Prostate gland (tissue), 2 donors: Measurements from ENCODE around the gene EMC9. TPM values are rescaled to one million over a fixed set of nuclear protein-coding genes. Genes with fewer than 3 reads are reported as not detected.

ENCODE experiments used
- DNase-seq: peaks from one replicate; pipeline ENCODE4 v3.0.0-alpha.2; 2019; ENCODE audit warnings: low spot score
- H3K27ac ChIP-seq, 2 donors: fragments of 200-600 bp; sonication (generic); 2 replicates each; pipeline ENCODE4 v1.5.1; 2017 to 2019
- H3K27me3 ChIP-seq: fragments of 200-600 bp; sonication (generic); replicated peaks from 2 replicates; pipeline ENCODE4 v1.5.1; 2019; ENCODE audit not compliant: insufficient read depth
- H3K36me3 ChIP-seq, 2 donors: fragments of 200-600 bp; sonication (generic); 1 replicate in 1 of 2; 2 replicates in 1 of 2; pipeline versions ENCODE4 v1.5.1 to v1.8.1; 2017 to 2019
- H3K4me1 ChIP-seq: fragments of 200-600 bp; sonication (generic); replicated peaks from 2 replicates; pipeline ENCODE4 v1.5.1; 2019
- H3K4me3 ChIP-seq, 2 donors: fragments of 200-600 bp; sonication (generic); 2 replicates each; pipeline ENCODE4 v1.5.1; 2017 to 2019
- H3K9me3 ChIP-seq: fragments of 200-600 bp; sonication (generic); 2 replicates; pipeline ENCODE4 v1.5.1; 2017
- POLR2A ChIP-seq: fragments of 450-650 bp; IDR thresholded peaks from one replicate; pipeline ENCODE4 v1.6.1; 2016; ENCODE audit warnings: antibody characterized with exemption, mild to moderate bottlenecking
- POLR2AphosphoS5 ChIP-seq: sonication (generic); formaldehyde crosslinking; IDR thresholded peaks from one replicate; pipeline ENCODE4 v1.6.1; 2017; ENCODE audit warnings: antibody characterized with exemption
- WGBS: methylation state at CpG from one replicate; pipeline ENCODE4 v1.1.5; 2018; 5-methylcytosine and 5-hydroxymethylcytosine counted together
- intact Hi-C: fragments of 100-400 bp; cut with DNase I; formaldehyde crosslinking; loops from one replicate; pipeline ENCODE4 v1.14.2; 2022
- total RNA-seq, 2 donors: library from RNA; depleted of rRNA; stranded (reverse); fragments of >200 nt; gene quantifications; one replicate each; pipeline ENCODE4 v1.1.0, GENCODE V29; 2016
- TF ChIP-seq, protein P1 (sequence below), 4 experiments: fragments of 200-600 bp in 2 of 4; fragments of 450-650 bp in 2 of 4; sonication (generic) in 2 of 4; IDR thresholded peaks; 1 replicate in 3 of 4; 2 replicates in 1 of 4; pipeline ENCODE4 v1.5.1; 2016 to 2019; ENCODE audit warnings: antibody characterized with exemption in 4 of 4, mild to moderate bottlenecking in 2 of 4, moderate library complexity in 2 of 4

Gene EMC9
- total RNA-seq, 2 donors from 2014 or later = 13.1 to 13.6 TPM

- TF ChIP-seq POLR2A = no peak
- TF ChIP-seq, protein P1, sequence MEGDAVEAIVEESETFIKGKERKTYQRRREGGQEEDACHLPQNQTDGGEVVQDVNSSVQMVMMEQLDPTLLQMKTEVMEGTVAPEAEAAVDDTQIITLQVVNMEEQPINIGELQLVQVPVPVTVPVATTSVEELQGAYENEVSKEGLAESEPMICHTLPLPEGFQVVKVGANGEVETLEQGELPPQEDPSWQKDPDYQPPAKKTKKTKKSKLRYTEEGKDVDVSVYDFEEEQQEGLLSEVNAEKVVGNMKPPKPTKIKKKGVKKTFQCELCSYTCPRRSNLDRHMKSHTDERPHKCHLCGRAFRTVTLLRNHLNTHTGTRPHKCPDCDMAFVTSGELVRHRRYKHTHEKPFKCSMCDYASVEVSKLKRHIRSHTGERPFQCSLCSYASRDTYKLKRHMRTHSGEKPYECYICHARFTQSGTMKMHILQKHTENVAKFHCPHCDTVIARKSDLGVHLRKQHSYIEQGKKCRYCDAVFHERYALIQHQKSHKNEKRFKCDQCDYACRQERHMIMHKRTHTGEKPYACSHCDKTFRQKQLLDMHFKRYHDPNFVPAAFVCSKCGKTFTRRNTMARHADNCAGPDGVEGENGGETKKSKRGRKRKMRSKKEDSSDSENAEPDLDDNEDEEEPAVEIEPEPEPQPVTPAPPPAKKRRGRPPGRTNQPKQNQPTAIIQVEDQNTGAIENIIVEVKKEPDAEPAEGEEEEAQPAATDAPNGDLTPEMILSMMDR (IDR thresholded peaks at IDR 0.05) = no peak
- TF ChIP-seq POLR2AphosphoS5 = no peak
- DNase-seq = no peak
- 81% methylated on average over 15 of the region's 15 CpGs for WGBS
- intact Hi-C loops = no loop called here
- Histone ChIP-seq H3K36me3 (no peaks in the 10 kb centered on the region), H3K4me1 (no peaks in the 10 kb centered on the region), H3K27me3 (no peaks in the 10 kb centered on the region), H3K9me3 (no peaks in the 10 kb centered on the region), H3K4me3 (no peak overlapping the region), H3K27ac (no peak overlapping the region)
Observed at GRCh38 chr14:24131549-24131966, 9.8 kb downstream of the EMC9 start.

DNA sequence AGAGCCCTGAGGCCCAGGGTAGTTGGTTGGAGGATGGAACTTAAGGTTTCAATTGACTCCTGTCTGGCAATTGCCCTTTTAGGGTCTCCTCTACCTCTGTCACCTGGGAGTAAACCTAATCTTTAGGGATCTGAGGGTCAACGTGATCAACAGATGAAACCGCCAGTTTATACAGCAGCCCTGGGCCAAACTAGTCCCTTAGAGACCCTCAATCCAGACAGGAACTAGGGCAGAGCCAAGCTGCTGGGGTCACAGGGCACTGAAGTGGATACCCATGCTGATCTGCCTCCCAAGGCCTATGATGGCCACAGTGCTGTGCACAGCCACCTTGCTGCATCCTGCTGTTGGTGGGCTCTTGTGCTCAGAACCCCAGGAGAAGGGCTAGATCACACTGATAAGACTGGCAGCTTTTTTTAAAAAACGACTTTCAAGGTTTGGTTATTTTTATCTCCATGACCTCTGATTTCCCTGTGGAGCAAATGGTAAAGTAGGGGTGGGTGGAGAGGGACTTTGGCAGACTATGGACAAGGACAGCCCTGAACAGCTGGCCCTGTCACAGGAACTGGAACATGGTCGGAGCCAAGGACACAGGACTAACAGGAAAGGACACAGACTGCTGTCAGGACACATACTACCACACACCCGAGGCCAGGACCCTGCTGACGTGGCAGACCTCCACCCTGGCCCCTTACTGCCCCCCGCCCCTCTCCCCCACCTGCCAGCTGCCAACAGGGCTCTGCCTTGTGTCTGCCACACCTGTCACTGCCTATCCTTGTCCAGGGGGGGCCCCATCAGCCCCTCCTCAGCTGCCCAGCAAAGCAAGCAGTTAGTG, 10.5 kb downstream of the EMC9 start:
- no peaks in the 10 kb centered on the region for H3K9me3 ChIP-seq
- 59% methylated on average over 7 of the region's 7 CpGs for whole genome bisulfite sequencing
- H3K27me3 ChIP-seq = no peaks in the 10 kb centered on the region
- H3K4me3 ChIP-seq = no peak overlapping the region
- TF ChIP-seq, protein P1 (IDR thresholded peaks at IDR 0.05) = no peak
- no peak for TF ChIP-seq POLR2A
- no peak for TF ChIP-seq POLR2AphosphoS5
- no peak overlapping the region for H3K27ac ChIP-seq
- H3K36me3 ChIP-seq = no peaks in the 10 kb centered on the region
- DNase-seq = no peak
- intact Hi-C loops = no loop called here
- no peaks in the 10 kb centered on the region for H3K4me1 ChIP-seq

GRCh38 chr14:24130380-24130716, 11.0 kb downstream of the EMC9 start, which contains the start of gene FITM1:
FITM1 (plus strand) TSS chr14:24130659; CDS start chr14:24131564, 905 bp downstream.
- Histone ChIP-seq H3K4me1 (no peaks in the 10 kb centered on the region), H3K4me3 (no peak within 1 kb of the TSS), H3K36me3 (no peaks in the 10 kb centered on the region), H3K9me3 (no peaks in the 10 kb centered on the region), H3K27ac (no peak within 1 kb of the TSS), H3K27me3 (no peaks in the 10 kb centered on the region)
- DNase-seq = no peak
- TF ChIP-seq, protein P1 (IDR thresholded peaks at IDR 0.05) = no peak
- TF ChIP-seq POLR2A (no peak), POLR2AphosphoS5 (no peak)
- WGBS = 89% methylated on average over 5 of the region's 5 CpGs
- intact Hi-C loops = no loop called here

- Histone ChIP-seq H3K27ac (no peak overlapping the region), H3K4me3 (no peak overlapping the region), H3K4me1 (no peaks in the 10 kb centered on the region), H3K27me3 (no peaks in the 10 kb centered on the region), H3K36me3 (no peaks in the 10 kb centered on the region), H3K9me3 (no peaks in the 10 kb centered on the region)
- WGBS = 85% methylated on average over 8 of the region's 8 CpGs
- no peak for DNase-seq
- TF ChIP-seq, protein P1 (IDR thresholded peaks at IDR 0.05) = no peak
- TF ChIP-seq POLR2A = no peak
- TF ChIP-seq POLR2AphosphoS5 = no peak
- intact Hi-C loops = no loop called here
Observed at GRCh38 chr14:24129410-24129998, 11.9 kb downstream of the EMC9 start.
